ENCODE measurements around the gene SPATA45.

DNA sequence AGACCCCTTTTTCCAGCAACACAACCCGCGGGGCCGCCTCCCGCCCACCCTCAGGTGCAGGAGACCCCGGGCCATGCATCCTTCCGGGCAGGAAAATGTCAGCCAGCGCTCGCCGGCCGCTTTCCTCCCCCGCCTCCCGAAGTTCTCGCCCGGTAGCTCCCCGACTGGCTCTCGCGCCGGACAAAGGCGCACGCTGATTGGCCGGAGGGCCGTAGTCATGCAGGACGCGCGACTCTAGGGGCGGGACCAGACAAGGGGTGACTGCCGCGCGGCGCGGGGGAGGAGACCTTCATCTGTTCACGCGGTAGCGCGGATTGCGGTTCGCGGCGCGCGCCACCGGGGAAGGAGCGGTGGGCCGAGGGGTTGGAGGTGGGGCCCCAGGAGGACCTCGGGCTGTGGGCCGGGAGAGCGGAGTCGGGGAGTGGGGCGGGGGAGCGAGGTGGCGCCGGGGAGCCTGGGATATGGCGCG lies 10.6 kb upstream of the SPATA45 start, which contains the start of gene FLVCR1:
- TF ChIP-seq EZH2phosphoT487 (IDR thresholded peaks at IDR 0.05; ENCODE audit: borderline replicate concordance, low read length), result no peak
- no peak for TF ChIP-seq CTCF (IDR thresholded peaks at IDR 0.05; ENCODE audit: low read depth, low read length, poor library complexity, severe bottlenecking)
